Suppressor macrophage treated with lipopolysaccharide for 1 hour (primary cell): ENCODE results near the gene ZDHHC11B.
"Not testable (repeated sequence)": the region's sequence is repeated elsewhere in the genome, so short reads cannot be mapped to it uniquely, and the experiment has no call there.

Experiments
- DNase-seq, 3 donors: peaks; one replicate each; pipeline ENCODE4 v3.0.0-alpha.2; 2020 to 2022

The ZDHHC11B gene

GRCh38 chr5:783881-784427, 575 bp downstream of the ZDHHC11B start:
- peak in 1 of 3 donors; percentile 10 for DNase-seq

GRCh38 chr5:783049-783802, 1.3 kb downstream of the ZDHHC11B start:
- not testable (repeated sequence) for DNase-seq

DNA sequence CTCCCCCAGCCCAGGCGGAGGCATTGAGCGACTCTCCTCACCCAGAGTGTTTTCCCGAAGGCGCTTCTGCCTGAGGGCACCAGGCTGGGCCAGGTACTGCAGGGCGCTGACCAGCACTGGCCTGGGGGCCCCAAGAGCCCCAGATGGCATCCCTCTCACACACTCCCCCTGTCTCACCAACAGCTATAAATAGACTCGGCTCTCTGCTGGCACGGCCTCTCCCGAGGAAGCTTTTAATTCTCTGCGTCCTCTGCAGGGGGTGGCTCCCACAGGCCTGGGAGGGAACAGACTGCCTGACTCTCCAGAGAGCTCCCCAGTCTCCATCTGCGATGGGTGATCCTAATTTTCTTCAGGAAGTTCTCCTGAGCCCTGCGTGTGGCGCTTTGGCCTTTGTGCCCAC, 2.2 kb downstream of the ZDHHC11B start:
- not testable (repeated sequence) for DNase-seq

- DNase-seq = not testable (repeated sequence)
Measured at GRCh38 chr5:780571-780970, 4.0 kb downstream of the ZDHHC11B start.

DNA sequence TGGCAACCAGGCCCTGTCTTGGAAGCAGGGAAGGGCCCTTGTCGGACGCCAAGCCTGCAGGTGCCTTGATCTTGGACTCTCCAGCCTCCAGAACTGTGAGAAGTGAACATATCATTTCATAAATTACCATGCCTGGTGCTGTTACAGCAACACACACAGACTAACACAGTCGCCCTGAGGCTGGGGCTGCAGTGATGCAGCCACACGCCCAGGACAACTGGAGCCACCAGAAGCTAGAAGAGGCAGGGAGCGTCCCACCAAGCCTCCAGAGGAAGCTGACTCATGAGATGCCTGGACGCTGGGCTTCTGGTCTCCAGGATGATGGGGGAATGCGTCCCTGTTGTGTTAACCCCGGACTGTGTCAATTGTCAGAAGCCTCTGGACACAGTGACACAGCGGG, 5.6 kb downstream of the ZDHHC11B start:
- DNase-seq = not testable (repeated sequence)

DNA sequence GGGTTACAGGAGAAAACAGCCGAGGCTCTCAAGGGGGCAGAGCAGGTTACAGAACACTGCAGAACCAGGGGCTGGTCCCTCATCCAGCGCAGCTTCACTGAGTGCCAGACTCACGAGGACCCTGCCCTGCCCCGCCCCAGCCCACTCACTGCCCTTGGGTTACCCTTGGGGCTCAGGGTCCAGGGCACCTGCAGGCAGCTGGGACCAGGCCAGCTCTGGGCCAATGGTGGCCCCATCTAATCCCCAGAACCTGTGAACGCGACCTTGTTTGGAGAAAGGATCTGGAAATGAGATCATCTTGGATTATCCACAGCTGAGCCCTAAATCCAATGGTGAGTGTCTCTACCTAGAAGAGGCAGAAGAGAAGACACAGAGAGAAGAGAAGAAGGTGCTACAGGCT, 6.1 kb downstream of the ZDHHC11B start:
- peak in 1 of 3 donors; percentile 1 for DNase-seq

- no peak for DNase-seq
Measured at GRCh38 chr5:777756-778161, 6.8 kb downstream of the ZDHHC11B start.

DNA sequence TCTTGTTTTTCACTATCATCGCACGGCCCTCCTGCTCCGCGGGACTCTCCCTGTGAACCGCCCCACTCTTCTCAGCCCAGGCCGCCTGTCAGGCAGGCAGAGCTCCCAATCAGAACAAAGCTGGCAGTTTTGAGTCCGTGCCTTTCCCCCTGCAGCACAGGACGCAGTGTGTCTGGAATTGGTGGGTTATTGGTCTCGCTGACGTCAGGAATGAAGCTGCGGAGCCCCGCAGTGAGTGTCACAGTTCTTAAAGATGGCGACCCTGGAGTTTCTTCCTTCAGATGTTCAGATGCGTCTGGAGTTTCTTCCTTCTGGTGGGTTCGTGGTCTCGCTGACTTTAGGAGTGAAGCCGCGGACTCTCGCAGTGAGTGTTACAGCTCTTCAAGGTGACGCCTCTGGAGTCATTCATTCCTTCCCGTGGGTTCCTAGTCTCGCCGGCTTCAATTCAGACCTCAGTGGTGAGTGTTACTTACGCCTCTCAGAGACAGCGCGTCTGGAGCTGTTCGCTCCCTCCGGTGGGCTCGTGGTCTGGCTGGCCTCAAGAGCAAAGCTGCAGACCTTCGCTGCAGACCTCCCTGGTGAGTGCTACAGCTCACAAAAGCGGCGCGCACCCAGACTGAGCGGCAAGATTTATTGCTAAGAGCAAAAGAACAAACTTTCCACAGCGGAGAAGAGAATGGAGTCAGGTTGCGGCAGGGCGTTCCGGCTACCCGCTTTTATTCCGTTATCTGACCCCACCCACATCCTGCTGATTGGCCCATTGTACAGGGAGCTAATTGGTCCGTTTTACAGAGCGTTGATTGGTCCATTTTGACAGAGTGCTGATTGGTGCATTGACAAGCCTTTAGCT, 7.4 kb downstream of the ZDHHC11B start:
- DNase-seq = peak in 1 of 3 donors; percentile 17

DNA sequence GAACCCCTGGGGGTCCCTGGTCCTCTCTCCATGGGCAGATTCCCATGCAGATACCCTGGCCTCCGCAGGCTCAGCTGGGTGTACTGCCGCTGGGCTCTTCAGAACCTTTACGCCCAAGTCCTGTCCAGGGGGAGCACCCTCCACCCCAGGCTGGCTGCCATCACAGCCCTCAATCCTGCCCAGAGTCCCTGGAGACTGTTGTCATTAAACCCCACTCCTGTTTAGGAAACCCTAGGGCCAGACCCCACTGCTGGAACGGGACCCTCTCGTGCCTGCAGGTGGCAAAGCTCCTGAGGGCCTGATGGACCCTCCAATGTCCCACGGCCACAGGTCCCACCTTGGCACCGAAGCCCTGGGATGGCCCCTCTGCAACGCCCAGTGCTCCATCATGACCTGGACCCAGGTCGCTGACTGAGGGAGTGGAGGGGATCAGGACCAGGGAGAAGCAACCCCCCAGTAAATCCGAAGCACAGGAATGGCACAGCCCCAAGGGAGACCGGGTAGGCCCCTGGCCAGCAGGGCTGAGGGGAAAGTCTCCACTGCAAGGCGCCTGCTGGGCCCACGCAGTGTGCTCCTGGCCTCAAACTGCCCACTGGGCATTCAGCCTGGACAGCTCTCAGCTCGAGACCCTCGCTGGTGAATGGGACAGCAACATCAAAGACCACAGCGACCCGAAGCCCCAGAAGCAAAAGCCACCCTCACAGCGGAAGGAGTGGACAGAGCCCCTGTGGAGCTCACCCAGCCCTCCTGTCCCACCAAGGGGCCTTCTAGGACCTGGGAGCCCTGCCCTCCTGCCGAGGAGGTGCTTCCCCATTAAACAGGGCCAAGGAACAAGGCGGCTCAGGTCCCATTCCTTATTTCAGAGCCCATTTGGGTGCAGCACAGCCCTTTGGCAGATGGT, 8.3 kb downstream of the ZDHHC11B start:
- DNase-seq = peak in 1 of 3 donors; percentile 12

DNA sequence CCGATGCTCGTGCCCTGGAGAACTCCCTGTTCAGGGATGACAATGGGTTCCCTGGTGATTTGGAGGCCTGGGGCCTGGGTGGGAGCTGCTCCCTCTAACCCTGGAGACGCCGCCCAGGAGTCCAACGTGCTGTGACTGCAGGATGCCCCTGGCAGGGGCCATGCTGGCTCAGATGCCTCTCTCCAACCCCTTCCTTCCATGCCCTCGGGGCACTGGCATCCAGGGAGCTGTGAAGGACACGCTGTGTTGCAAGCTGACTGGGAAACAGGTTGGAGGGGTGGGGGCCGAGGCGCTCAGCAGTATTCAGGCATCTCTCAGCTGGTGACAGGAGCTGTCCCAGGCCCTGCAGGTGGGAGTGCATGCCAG, 9.0 kb downstream of the ZDHHC11B start:
- DNase-seq = peak in 1 of 3 donors; percentile 5

GRCh38 chr5:774854-775505, 9.5 kb downstream of the ZDHHC11B start:
- peak in 1 of 3 donors; percentile 17 for DNase-seq

GRCh38 chr5:774304-774703, 10.2 kb downstream of the ZDHHC11B start:
- not testable (repeated sequence) for DNase-seq

DNA sequence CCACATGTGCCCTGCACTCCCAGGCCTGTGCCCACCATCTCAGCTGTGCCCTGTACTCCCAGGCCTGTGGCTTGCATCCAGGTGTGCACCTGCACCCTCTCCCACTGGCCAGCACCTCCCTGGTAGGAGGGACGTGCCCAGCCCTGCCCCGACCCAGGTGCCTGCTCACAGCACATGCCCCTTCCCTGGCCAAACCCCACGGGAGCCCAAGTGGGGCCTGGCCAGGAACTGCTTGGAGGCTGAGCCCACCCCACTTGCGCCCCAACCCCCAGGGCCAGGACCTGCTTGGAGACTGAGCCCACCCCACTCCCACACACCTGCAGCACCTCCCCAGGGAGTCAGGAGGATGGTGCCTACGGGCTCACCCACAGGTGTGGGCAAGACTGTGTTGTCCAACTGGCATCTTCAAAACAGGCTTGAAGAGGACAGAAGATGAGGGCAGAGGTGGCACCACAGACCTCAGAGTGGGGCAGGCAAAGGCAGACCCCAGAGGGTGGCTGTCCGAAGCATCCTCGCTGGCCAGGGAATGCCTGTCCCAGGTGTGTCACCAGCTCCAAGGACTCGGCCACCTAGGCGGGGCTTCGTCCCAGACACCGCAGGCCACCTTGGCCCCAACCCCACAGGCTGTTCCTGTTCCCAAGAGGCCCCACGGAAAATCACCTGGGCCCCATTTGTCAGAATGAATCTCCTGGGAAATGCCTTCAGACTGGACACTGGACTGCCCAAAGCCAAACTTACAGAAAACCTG, 10.8 kb downstream of the ZDHHC11B start:
- DNase-seq = no peak

- peak in 1 of 3 donors; percentile 6 for DNase-seq
Measured at GRCh38 chr5:772931-773330, 11.6 kb downstream of the ZDHHC11B start.

GRCh38 chr5:772547-772890, 12.0 kb downstream of the ZDHHC11B start:
- not testable (repeated sequence) for DNase-seq

DNA sequence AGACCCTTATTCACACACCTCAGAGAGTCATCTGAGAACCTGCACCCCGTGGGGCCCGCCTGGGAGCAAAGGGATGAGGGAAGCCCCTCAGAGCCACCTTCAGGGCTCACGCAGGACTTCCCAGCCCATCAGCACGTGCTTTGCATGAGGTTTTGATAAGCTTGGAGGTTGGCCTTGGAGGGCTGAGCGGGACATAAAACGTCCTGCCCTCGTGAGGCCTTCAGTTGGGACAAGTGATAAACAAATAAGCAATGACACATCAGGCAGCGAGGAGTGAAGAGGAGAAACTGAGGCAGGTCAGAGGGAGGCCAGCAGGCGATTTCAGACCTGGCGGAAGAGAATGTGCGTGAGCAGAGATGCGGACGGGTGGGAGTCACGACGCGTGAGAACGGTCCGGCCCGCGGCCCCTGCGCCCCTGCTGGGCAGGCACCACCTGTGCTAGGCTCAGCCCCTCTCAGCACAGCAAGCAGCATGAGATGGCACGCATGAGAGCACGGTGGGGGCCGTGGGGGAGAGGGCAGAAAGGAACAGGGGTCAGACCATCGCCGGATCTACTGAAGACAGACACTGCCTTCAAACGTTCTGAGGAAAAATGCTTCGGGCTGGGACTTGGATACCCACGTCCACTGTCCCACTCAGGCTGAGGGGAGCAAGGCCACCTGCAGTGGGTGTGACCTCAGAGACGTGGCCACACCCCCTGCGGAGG, 12.5 kb downstream of the ZDHHC11B start:
- DNase-seq = peak in 1 of 3 donors; percentile 9

DNA sequence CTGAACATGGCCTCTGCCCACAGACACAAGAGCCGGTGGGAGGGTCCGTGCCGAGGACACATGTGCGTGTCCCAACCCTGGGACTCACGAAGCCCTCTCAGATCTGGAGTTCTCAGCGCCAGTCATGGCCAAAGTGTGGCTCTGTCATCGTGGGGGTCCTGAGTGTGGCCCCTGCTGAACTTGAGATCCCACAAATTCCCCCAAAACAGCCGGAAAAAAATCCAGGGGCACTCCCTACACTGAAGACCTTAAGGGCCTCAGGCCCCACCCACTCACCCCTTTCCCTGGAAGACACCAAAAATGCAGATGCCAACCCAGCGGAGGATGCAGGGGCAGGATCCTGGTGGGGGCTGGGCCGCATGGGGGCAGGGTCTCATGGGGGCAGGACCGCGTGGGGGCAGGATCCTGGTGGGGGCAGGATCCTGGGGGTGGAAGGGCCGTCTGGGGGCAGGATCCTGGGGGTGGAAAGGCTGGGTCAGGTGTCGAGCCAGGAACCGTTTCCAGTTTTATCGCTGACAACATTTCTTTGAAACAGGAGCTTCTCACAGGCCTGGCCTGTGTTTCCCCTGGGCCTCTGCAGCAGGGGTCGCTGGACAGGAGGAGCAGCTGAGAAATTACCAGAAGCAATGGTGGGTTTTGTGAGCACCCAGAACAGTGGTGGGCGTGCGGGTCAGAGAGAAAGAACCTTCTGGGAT, 13.3 kb downstream of the ZDHHC11B start:
- DNase-seq = peak in 1 of 3 donors; percentile 13

DNA sequence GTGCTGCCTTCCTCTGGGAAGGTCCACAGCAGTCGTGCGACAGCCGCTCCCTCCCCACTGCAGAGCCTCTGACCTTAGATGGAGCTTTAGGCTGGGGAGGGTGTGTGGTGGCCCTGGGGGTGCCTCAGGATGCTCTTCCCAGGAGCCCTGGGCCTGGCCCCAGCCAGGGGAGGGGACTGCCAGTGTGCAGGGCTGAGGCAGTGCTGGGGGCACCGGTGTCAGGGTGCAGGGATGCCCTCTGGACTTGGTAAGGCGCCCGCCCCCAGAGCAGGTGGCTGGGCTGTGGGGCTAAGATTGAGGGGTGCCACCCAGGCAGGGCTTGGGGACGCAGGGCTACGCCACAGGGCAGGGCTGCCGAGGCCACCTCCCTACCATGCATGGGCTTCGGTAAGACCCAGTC, 13.9 kb downstream of the ZDHHC11B start:
- not testable (repeated sequence) for DNase-seq

DNA sequence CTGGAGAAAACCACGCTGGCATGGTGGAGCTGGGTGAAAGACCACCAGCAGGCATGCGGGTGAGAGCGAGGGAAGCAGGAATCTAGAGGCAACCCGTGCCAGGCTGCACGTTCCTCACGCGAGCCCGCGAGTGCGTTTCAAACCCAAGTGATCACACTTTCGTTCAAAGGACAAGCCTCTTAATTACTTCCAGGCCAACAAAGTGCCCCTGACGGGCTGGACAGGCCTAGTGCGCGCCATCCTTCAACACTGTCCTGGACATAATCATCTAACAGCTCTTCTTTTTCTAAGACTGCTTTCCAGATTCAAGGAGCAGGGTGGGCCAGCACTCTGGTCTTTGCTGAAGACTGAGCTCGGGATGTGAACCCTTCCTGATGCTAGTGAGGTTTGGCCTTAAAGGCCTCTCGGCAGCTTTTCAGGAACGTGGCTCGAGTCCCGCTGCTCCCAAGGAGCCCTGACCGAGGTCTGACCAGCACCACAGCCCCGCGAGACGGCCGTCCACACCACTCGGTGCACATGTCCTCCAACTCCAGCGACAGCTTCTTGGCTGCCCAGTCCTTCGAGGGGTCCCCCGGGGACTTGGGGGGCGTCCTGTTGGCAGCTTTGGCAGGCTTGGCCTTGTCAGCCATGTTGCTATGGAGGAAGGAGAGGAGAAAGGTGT, 14.9 kb downstream of the ZDHHC11B start:
- DNase-seq = not testable (repeated sequence)
